GM19023 (cell line): ENCODE data around the gene IPMK.
"Not testable (repeated sequence)": the region's sequence is repeated elsewhere in the genome, so short reads cannot be mapped to it uniquely, and the experiment has no call there.

Experiments used
- ATAC-seq: cut with Tn5 transposase; IDR thresholded peaks from one replicate; pipeline ENCODE4 v1.9.1; 2021; ENCODE audit warnings: mild to moderate bottlenecking, moderate library complexity; ENCODE audit not compliant: unreplicated experiment

The IPMK gene

GRCh38 chr10:58157076-58157766 lies 110.5 kb downstream of the IPMK start:
- no peak for ATAC-seq

- not testable (repeated sequence) for ATAC-seq
Observed at GRCh38 chr10:58155941-58156340, 111.8 kb downstream of the IPMK start.

- ATAC-seq, result no peak
Observed at GRCh38 chr10:58153751-58154150, 113.9 kb downstream of the IPMK start.

GRCh38 chr10:58152673-58153263 lies 114.9 kb downstream of the IPMK start:
- ATAC-seq, result peak; percentile 52

GRCh38 chr10:58150290-58150689 lies 117.4 kb downstream of the IPMK start:
- ATAC-seq, result no peak

- no peak for ATAC-seq
Observed at GRCh38 chr10:58143944-58144343, 123.8 kb downstream of the IPMK start.
